HK-2 (cell line): Measurements from ENCODE around the gene CD99L2.

Source experiments
- DNase-seq: peaks from one replicate; pipeline ENCODE4 v3.0.0-alpha.2; 2018; ENCODE audit not compliant: unreplicated experiment

The CD99L2 gene

GRCh38 chrX:150792949-150793527 is 105.4 kb downstream of the CD99L2 start:
- DNase-seq, result no peak

- no peak for DNase-seq
These were observed 108.4 kb downstream of the CD99L2 start for GRCh38 chrX:150790021-150790420.

- DNase-seq, result no peak
These were observed 116.8 kb downstream of the CD99L2 start for GRCh38 chrX:150781677-150782076.

- no peak for DNase-seq
These were observed 119.1 kb downstream of the CD99L2 start for GRCh38 chrX:150779385-150779784.

GRCh38 chrX:150777328-150777992 is 121.0 kb downstream of the CD99L2 start:
- DNase-seq, result no peak

- DNase-seq, result no peak
These were observed 122.7 kb downstream of the CD99L2 start for GRCh38 chrX:150775569-150776350.

- DNase-seq, result no peak
These were observed 123.5 kb downstream of the CD99L2 start for GRCh38 chrX:150774798-150775568.

- DNase-seq, result no peak
These were observed 124.8 kb downstream of the CD99L2 start for GRCh38 chrX:150773634-150774033.

- DNase-seq, result no peak
These were observed 125.4 kb downstream of the CD99L2 start for GRCh38 chrX:150773117-150773516.

- DNase-seq, result peak; percentile 81
These were observed 126.1 kb downstream of the CD99L2 start for GRCh38 chrX:150772150-150772970.

- no peak for DNase-seq
These were observed 127.4 kb downstream of the CD99L2 start for GRCh38 chrX:150771116-150771515.

GRCh38 chrX:150770623-150771022 is 127.8 kb downstream of the CD99L2 start:
- no peak for DNase-seq

GRCh38 chrX:150769408-150769807 is 129.1 kb downstream of the CD99L2 start:
- no peak for DNase-seq

GRCh38 chrX:150768580-150769190 is 129.8 kb downstream of the CD99L2 start:
- no peak for DNase-seq

- no peak for DNase-seq
These were observed 130.4 kb downstream of the CD99L2 start for GRCh38 chrX:150768132-150768485.

GRCh38 chrX:150767475-150768131 is 130.9 kb downstream of the CD99L2 start:
- peak; percentile 50 for DNase-seq

- DNase-seq, result peak; percentile 12
These were observed 131.4 kb downstream of the CD99L2 start for GRCh38 chrX:150767045-150767395.

- no peak for DNase-seq
These were observed 132.0 kb downstream of the CD99L2 start for GRCh38 chrX:150766351-150767044.

GRCh38 chrX:150765782-150766350 is 132.6 kb downstream of the CD99L2 start:
- DNase-seq, result no peak

- DNase-seq, result no peak
These were observed 133.2 kb downstream of the CD99L2 start for GRCh38 chrX:150765237-150765636.
